KOPT-K1 (cell line): ENCODE results near the gene FAM20A.

Experiments
- H3K27ac ChIP-seq: fragments of 200-600 bp; sonication (generic); 2 replicates; pipeline ENCODE4 v1.5.1; 2016; ENCODE audit warnings: antibody characterized with exemption, mild to moderate bottlenecking, low read depth, low read length; ENCODE audit not compliant: poor library complexity, severe bottlenecking
- H3K36me3 ChIP-seq: fragments of 200-600 bp; sonication (generic); 2 replicates; pipeline ENCODE4 v1.5.1; 2017; ENCODE audit warnings: antibody characterized with exemption, mild to moderate bottlenecking, low read length, moderate library complexity; ENCODE audit not compliant: insufficient read depth
- H3K9me3 ChIP-seq: fragments of 200-600 bp; sonication (generic); 2 replicates; pipeline ENCODE4 v1.5.1; 2017; ENCODE audit warnings: antibody characterized with exemption, low read length, mild to moderate bottlenecking; ENCODE audit not compliant: insufficient read depth, poor library complexity, severe bottlenecking

FAM20A gene

DNA sequence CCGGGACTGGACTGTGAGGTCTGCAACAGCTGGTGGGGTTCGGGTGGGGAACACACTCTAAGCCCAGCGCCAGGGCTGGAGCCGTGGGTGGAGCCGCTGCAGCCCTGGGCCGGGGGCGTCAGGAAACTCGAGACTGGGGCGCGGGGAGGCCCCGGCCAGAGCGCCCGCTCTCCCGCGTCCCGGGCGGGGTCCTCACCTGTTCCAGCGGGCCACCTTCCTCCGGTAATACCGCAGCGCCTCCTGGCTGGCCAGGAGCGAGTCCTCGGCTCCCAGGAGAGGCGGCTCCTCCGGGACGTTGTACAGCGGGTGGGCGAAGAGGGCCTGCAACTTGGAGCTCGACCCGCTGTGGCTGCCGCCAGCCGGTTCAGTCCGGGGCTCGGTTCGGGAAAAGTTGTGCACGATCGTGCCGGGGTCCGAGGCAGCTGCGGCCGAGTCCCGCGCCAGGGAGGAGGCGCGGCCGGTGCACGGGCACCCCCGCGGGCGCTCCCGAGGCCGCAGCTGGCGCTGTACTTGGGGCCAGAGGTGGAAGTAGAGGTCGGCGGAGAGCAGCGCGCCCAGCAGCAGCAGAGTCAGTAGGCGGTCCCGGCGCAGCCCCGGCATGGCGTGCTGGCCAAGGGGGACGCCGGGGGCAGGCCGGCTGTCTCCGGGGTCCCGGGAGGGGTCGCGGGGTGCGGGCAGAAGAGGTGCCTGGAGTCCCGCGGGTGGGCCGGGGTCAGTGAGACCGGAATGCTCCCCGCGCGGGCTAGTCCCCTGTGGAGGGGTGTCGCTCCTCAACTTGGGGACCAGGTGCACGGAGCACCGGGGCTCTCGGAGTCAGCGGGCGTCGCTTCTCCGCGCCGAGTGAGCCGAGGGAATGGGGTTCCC, 868 bp downstream of the FAM20A start:
- Histone ChIP-seq H3K36me3 (no peaks in the 10 kb centered on the region), H3K27ac (no peak overlapping the region), H3K9me3 (no peaks in the 10 kb centered on the region)

DNA sequence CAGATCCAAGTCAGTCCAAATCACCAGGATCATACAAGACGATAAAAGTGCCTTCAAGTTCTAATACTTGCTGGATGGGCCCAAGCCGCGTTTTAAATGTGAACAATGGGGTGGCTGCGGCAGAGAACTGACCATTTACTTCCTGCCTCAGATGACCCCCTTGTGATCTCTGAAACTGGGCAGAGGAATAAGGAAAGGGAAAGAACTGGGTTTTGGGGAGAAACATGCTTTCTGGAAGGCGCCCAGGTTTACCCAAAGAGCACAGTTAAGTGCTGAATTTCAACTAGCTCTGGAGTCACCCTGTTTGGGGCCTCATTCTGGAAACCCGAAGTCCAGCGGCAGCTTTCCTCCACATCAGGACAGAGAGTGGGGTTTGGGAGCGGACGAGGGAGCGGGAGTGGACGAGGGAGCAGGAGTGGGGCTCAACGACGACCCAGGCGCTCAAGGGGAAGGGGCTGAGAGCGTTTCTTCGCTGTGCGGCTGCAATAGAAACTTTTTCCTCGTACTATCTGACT, 1.6 kb downstream of the FAM20A start:
- Histone ChIP-seq H3K36me3 (no peaks in the 10 kb centered on the region), H3K9me3 (no peaks in the 10 kb centered on the region), H3K27ac (no peak overlapping the region)

DNA sequence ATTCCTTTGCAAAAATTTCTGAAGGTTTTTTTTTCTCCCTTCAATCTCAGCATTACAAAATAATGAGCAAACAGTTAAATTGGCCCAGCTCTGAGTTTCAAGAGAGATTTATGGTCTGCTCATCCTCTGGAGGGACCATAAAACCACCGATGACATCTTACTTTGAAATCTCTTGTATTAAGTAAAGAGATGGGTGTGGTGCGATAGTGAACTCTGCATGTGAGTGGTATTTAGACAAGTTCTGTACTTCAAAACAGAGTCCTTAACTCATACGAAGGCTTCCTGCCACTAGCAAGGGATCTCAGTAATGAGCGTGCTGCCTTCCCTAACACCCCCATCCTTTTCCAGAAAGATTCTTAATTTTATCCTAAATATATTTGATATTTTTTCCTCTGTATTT, 2.1 kb downstream of the FAM20A start:
- H3K27ac ChIP-seq: no peak overlapping the region
- H3K9me3 ChIP-seq: no peaks in the 10 kb centered on the region
- H3K36me3 ChIP-seq: no peaks in the 10 kb centered on the region

DNA sequence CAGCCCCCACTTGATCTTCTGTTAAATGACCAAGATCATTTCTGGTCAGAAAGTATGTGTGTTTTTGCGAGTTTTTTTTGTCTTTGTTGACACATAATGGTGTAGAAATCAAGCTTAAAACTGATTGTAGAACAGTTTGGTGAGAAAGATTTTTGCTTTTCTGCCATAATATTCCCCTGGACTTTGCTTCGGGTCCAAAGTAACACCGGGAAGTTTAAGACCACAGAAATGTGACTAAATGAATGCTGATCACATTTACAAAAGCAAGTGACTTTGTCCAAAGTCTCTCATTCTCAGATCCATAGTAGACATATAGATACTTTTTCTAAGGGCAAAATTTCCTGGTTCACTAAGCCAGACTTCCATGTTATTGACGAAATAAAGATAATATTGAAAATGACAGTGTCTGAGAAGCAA, 2.6 kb downstream of the FAM20A start:
- Histone ChIP-seq H3K27ac (no peak overlapping the region), H3K9me3 (no peaks in the 10 kb centered on the region), H3K36me3 (no peaks in the 10 kb centered on the region)

DNA sequence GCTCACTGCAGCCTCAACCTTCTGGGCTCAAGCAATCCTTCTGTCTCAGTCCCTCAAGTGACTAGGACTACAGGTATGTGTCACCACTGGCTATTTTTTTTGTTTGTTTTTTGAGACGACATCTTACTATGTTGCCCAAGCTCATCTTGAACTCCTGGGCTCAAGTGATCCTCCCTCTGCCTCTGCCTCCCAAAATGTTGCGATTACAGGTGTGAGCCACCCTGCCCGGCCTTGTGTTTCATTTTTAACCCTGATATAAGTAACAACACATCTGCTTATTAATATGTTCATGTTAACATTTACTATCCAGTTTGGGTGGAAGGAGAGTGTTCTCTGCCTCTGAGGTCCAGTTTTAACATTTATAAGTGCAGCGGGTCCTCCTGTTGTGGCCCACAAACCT, 3.1 kb downstream of the FAM20A start:
- H3K27ac ChIP-seq: no peak overlapping the region
- H3K36me3 ChIP-seq: no peaks in the 10 kb centered on the region
- H3K9me3 ChIP-seq: no peaks in the 10 kb centered on the region

DNA sequence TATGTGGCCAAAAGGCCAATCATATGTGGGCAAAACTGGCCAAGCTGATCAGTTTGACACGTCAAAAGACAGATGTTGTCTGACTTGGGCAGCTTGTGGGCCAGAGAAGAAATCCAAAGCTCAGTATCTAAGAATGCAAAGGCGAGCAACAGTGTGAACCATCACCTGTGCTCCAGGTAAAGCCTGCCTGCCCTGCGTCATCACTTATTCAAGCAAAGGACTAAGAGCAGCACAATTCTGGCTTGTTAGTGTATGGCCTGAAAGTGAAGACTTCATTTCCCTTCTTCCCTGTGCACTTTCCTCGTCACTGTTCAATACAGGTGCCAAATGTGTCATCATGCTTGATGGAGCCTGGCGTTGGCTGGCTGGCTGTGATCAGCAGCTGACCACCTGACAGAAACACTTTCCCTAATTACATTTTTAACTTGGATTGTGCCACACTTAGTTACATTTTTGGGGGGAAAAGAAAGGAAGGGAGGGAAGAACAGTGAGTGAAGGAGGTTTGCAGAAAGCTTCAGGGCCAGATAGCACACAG, 4.7 kb downstream of the FAM20A start:
- Histone ChIP-seq H3K36me3 (no peaks in the 10 kb centered on the region), H3K27ac (no peak overlapping the region), H3K9me3 (no peaks in the 10 kb centered on the region)

DNA sequence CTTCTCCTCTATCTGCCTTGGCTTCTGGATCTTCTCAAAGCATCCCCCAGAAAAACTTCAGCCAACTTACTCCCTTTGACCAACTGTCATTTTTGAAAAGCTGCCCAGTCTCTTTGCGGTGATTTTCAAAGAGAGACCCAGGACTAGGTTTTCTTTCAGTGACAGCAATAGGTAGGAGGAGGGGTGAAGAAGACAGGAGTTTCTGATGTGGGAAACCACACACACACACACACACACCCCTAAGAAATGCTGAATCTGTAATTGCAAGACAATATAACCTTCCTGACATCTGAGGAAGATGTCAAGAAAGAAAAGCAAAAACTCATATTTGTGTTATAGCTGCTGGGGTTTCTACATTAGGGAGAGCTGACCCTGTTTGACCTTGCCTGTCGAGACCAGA, 5.2 kb downstream of the FAM20A start:
- Histone ChIP-seq H3K36me3 (no peaks in the 10 kb centered on the region), H3K9me3 (no peaks in the 10 kb centered on the region), H3K27ac (no peak overlapping the region)

DNA sequence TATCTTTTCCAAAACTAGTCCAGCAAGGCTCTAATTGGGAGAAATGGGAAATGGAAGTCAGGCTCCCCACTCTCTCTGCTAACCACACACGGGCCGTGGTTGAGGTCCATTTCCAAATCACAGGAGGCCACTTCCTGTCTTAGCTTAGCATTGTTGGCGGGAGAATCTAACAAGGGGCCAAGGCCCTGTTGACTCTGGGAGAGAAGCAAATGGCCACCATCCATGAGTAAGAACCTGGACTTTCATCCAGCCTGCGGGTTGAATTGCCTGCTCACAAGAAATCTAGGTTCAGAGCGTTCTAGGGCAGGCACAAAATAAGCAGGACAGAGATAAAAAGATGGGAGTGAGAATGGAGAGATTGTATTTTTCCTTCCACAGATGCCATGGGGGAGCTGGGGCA, 5.7 kb downstream of the FAM20A start:
- H3K27ac ChIP-seq: no peak overlapping the region
- H3K36me3 ChIP-seq: no peaks in the 10 kb centered on the region
- H3K9me3 ChIP-seq: no peaks in the 10 kb centered on the region

DNA sequence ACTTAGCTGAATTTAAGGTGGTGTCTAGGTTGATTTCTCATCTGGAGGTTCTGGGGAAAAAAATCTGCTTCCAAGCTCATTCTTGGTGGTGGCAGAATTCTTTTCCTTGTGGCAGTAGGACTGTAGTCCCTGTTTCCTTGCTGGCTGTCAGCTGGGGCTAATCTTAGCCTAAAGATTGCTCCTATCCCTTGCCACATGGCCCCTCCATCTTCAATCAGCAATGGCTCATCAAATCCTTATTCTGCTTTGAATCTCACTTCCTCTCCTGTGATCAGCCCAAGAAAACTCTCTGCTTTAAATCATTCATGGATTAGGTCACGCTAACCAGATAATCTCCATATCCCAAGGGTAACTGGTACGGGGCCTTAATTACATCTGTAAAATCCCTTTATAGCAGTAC, 6.6 kb downstream of the FAM20A start:
- no peak overlapping the region for H3K27ac ChIP-seq

DNA sequence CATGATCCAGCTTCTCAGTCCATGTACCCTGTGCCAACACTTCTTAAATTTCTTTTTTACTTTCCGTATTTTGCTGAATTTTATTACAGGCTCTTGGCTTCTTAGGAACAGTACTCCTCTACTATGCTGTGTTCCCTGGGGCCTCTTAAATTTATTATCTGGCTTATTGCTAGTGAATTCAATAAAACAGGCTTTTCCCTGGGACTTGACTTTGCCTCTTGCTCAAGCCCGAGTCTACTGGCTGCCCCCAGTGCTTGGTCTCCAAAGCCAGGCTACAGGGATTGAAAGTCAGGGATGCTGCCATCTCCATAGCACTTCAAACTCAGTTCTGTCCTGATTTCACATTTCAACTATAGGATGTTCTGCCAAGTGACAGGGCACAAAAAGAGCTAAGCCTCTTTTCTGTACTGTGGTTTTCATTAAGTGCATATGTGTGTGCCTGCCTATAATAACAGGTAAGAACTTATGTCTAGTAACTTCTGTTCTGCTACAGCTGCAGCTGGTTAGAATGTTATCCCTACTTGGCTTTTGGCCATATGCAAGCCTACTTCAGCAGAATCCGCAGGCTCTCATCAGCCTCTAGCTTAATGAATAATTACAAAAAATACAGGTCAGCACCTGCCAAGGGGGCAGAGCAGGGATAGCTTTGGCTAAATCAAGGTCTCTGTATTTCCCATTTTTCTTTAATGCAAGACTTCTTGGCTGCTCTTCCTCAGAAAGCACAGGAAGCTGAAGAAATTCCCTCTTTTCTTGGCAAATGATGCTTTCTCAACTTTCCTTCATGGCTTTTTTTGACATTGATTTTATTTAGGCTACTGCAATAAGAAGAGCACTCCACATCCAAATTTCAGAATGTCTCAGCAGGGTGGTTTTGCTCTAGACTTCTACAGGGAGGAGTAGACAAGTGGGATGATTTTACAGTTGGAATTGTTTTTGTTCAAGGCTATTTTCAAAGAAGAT, 8.2 kb downstream of the FAM20A start:
- Histone ChIP-seq H3K27ac (no peak overlapping the region), H3K9me3 (peaks cover 11% of the 10 kb centered on the region), H3K36me3 (no peaks in the 10 kb centered on the region)

More for the DNA sequence above, 6.6 kb downstream of the FAM20A start:
- Histone ChIP-seq H3K9me3 (no peaks in the 10 kb centered on the region), H3K36me3 (no peaks in the 10 kb centered on the region)

DNA sequence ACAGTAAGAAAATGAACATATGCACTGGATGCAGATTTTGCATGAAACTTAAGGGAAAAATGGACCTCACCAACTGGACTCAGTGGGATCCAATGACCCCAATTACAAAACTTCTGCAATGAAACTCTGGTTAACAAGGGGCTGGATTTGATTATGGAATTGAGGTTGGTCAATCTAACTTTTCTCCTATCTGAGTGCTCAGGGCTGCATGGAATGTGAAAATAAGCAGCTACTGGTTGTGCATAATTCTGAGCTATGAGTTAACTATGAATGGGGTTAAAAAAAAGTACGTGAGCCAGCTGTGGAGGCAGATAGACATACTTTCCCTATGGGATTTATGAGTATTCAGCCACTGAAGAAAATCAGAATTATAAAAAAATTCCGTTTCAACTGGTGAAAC, 9.2 kb downstream of the FAM20A start:
- Histone ChIP-seq H3K36me3 (no peaks in the 10 kb centered on the region), H3K9me3 (peaks cover 14% of the 10 kb centered on the region), H3K27ac (no peak overlapping the region)

DNA sequence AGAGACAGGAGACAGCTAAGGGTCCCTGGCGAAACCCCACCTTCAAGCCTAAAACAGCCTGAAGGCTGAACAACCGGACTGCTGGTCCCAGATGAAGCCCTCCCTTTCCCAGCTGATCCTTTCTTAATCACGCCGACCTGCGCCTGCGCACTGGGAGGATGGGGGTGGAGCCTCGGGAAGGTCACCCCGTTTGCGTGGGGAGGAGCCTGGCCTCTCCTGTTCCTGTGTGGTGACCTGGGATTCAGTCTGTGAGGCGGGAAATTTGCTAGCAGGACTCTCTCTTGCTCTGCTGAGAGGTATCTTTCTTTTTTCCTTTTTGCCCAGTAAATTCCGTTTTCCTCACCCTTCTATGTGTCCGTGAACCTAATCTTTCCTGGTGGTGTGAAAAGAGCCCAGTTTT, 9.6 kb downstream of the FAM20A start:
- H3K36me3 ChIP-seq: no peaks in the 10 kb centered on the region
- H3K27ac ChIP-seq: no peak overlapping the region
- H3K9me3 ChIP-seq: peaks cover 14% of the 10 kb centered on the region

DNA sequence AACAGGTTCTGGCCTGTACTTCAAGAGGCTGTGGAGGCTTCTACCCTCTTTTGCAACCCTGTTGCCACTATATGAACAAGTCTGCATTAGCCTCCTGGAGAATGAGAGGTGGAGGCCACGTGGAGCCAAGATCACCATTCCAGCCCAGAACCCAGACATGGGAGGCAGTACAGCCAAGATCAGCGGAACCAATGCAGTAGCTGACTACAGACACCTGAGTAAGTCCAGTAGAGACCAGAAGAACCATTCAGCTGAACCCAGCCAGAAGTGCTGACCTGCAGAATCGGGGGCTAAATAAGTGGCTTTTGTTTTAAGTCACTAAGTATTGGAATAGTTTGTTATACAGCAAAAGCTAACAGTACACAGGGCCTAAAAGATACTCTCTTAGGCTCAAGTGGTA, 12.1 kb downstream of the FAM20A start:
- no peak overlapping the region for H3K27ac ChIP-seq
- peaks cover 14% of the 10 kb centered on the region for H3K9me3 ChIP-seq
- H3K36me3 ChIP-seq: no peaks in the 10 kb centered on the region

DNA sequence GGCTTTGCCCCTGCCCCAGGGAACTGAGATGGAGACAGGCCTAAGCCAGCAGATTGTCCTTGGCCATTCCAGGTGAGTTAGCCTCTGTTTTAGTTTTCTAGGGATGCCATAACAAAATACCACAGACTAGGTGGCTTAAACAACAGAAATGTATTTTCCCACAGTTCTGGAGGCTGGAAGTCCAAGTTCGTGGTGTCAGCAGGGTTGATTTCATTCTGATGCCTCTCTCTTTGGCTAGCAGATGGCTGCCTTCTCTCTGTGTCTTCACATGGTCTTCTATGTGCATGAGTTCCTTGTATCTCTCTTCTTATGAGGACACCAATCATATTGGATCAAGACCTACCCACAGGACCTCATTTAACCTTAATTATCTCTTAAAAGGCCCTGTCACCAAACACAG, 12.8 kb downstream of the FAM20A start:
- Histone ChIP-seq H3K27ac (no peak overlapping the region), H3K36me3 (no peaks in the 10 kb centered on the region), H3K9me3 (peaks cover 14% of the 10 kb centered on the region)

DNA sequence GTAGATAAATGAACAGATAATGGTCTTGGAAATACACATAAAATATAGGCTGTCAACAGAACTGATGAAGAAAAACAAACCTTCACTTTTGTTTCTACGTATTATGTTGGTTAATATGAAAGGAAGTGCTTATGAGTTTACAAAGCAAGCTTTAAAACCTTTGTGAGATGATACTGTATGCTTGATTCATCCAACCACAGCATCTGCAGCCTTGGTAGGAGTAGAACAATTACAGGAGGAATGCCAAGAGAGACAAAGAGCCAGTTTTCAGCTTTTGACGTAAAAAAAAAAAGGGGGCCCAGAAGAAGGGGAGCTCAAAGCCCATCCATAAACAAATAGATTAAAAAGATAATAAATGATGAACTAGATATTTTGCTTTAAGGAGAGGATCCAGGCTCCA, 13.3 kb downstream of the FAM20A start:
- H3K36me3 ChIP-seq: no peaks in the 10 kb centered on the region
- H3K27ac ChIP-seq: no peak overlapping the region

More for the DNA sequence above, 13.3 kb downstream of the FAM20A start:
- peaks cover 14% of the 10 kb centered on the region for H3K9me3 ChIP-seq
